Fibroblast of pulmonary artery (primary cell): ENCODE results near the gene EIF4A3.
"Not testable (repeated sequence)": the region's sequence is repeated elsewhere in the genome, so short reads cannot be mapped to it uniquely, and the experiment has no call there.

Experiments
- DNase-seq: peaks from one replicate; pipeline ENCODE4 v3.0.0-alpha.2; 2010; ENCODE audit warnings: low read depth
- H3K4me3 ChIP-seq: replicated peaks from 2 replicates; pipeline ENCODE4 v1.5.1; 2011; ENCODE audit warnings: low read depth, mild to moderate bottlenecking, control low read depth, low read length, moderate library complexity
- CTCF ChIP-seq: IDR thresholded peaks from 2 replicates; pipeline ENCODE4 v1.5.1; 2011; ENCODE audit warnings: mild to moderate bottlenecking, control low read depth, low read length, inconsistent platforms; ENCODE audit errors: missing control alignments

The EIF4A3 gene

GRCh38 chr17:80163336-80163735 lies 16.4 kb upstream of the EIF4A3 start:
- TF ChIP-seq CTCF, result no peak
- DNase-seq, result no peak
- H3K4me3 ChIP-seq, result no peak overlapping the region

GRCh38 chr17:80160536-80160935 lies 13.6 kb upstream of the EIF4A3 start:
- TF ChIP-seq CTCF, result no peak
- H3K4me3 ChIP-seq, result no peak overlapping the region

GRCh38 chr17:80158846-80159245 lies 11.9 kb upstream of the EIF4A3 start:
- DNase-seq, result no peak
- no peak overlapping the region for H3K4me3 ChIP-seq
- no peak for TF ChIP-seq CTCF

More at GRCh38 chr17:80160536-80160935, 13.6 kb upstream of the EIF4A3 start:
- no peak for DNase-seq

- not testable (repeated sequence) for H3K4me3 ChIP-seq, DNase-seq
Observed at GRCh38 chr17:80155600-80155999, 8.7 kb upstream of the EIF4A3 start.

- TF ChIP-seq CTCF, result no peak
Observed at GRCh38 chr17:80154166-80154565, 7.2 kb upstream of the EIF4A3 start.

GRCh38 chr17:80153004-80153403 lies 6.1 kb upstream of the EIF4A3 start:
- no peak overlapping the region for H3K4me3 ChIP-seq
- TF ChIP-seq CTCF, result no peak
- DNase-seq, result no peak

More at GRCh38 chr17:80154166-80154565, 7.2 kb upstream of the EIF4A3 start:
- no peak overlapping the region for H3K4me3 ChIP-seq
- no peak for DNase-seq

GRCh38 chr17:80152081-80152702 lies 5.3 kb upstream of the EIF4A3 start:
- no peak overlapping the region for H3K4me3 ChIP-seq
- DNase-seq, result peak; percentile 82
- no peak for TF ChIP-seq CTCF

- no peak overlapping the region for H3K4me3 ChIP-seq
- no peak for TF ChIP-seq CTCF
- peak; percentile 76 for DNase-seq
Observed at GRCh38 chr17:80151333-80151732, 4.4 kb upstream of the EIF4A3 start.
